ENCODE measurements around the gene DLGAP1.

Gene DLGAP1

DNA sequence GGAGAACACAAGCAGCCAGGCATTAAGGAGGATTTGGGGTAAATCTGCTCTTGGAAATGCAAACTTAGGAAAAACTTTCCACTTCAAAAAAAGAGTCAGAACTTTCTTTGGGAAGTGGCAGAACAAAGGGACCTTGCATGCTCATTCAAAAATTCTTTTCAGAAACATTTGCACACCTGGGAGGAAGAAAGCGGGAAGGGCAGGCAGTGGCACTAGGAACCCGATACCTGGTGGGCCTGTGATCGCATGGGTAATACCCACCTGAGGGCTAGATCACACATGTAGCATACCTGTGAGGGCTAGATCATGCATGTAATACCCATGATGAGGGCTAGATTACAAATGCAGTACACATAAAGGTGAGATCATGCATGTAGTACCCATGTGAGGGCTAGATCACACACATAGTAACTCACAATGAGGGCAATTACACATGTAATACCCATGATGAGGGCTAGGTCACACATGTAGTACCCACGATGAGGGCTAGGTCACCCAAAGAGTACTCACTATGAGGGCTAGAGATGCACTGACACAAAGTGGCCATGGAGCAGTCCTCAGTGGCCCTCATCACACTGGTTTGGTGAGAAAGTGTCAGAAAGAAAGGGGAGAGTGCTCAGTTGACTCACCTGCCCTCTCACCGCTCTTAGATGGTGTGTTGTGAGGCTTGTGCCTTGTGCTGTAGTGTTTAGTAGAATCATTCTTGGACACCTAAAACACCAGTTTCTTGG, 212.5 kb downstream of the DLGAP1 start:
- no peaks in the 10 kb centered on the region for H3K9me2 ChIP-seq (replicated peaks; ENCODE audit: insufficient read depth, low read length)
- H3K36me3 ChIP-seq (ENCODE audit: low read length) = no peaks in the 10 kb centered on the region
- no peaks in the 10 kb centered on the region for H3K79me2 ChIP-seq (ENCODE audit: insufficient read depth, low read length)
- H2AFZ ChIP-seq (ENCODE audit: low read depth, low read length, severe bottlenecking) = no peak overlapping the region
- H3K9ac ChIP-seq (ENCODE audit: low read length) = no peak overlapping the region
- no peak overlapping the region for H3K27ac ChIP-seq (ENCODE audit: low read depth, low read length)
- no peaks in the 10 kb centered on the region for H4K20me1 ChIP-seq (ENCODE audit: low read depth, low read length)
- no peaks in the 10 kb centered on the region for H3K9me3 ChIP-seq (ENCODE audit: insufficient read depth, low read length)
- no peaks in the 10 kb centered on the region for H3F3A ChIP-seq (ENCODE audit: insufficient read depth)
- H3K27me3 ChIP-seq (ENCODE audit: low read length) = no peaks in the 10 kb centered on the region
- no peak for TF ChIP-seq EZH2phosphoT487 (conservative IDR thresholded peaks at IDR 0.05; ENCODE audit: low read length)
- TF ChIP-seq, protein P1, sequence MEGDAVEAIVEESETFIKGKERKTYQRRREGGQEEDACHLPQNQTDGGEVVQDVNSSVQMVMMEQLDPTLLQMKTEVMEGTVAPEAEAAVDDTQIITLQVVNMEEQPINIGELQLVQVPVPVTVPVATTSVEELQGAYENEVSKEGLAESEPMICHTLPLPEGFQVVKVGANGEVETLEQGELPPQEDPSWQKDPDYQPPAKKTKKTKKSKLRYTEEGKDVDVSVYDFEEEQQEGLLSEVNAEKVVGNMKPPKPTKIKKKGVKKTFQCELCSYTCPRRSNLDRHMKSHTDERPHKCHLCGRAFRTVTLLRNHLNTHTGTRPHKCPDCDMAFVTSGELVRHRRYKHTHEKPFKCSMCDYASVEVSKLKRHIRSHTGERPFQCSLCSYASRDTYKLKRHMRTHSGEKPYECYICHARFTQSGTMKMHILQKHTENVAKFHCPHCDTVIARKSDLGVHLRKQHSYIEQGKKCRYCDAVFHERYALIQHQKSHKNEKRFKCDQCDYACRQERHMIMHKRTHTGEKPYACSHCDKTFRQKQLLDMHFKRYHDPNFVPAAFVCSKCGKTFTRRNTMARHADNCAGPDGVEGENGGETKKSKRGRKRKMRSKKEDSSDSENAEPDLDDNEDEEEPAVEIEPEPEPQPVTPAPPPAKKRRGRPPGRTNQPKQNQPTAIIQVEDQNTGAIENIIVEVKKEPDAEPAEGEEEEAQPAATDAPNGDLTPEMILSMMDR (IDR thresholded peaks at IDR 0.05; ENCODE audit: insufficient read depth, low read length, poor library complexity, severe bottlenecking) = no peak
- H3K4me3 ChIP-seq (ENCODE audit: insufficient read depth, low read length, poor library complexity, severe bottlenecking) = no peak overlapping the region
- H3K4me2 ChIP-seq (ENCODE audit: low read depth, low read length, poor library complexity, severe bottlenecking) = no peak overlapping the region

DNA sequence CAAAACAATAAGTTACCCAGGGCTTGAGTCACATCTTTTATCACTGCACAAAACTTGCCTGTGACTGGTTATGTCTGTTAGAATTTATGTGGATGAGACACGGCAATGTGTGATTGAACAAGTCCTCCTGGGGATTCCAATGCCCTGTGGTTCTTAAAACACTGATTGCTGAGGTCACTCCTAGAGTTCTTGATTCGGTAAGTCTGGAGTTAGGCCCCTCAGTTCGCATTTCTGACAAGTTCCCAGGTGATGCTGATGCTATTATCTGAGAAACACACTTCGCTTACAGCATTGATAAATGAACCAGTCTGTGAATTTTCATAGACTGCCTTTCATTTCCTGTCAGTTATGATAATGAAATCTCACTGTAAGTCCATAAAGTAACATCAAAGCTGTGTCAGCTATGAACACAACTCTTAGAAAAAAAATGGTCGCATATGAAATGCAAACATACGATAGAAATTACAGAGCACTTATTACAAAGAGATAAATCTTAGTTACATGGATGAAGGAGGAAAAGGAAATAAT, 214.0 kb downstream of the DLGAP1 start:
- Histone ChIP-seq H3K4me2 (ENCODE audit: low read depth, low read length, poor library complexity, severe bottlenecking) (no peak overlapping the region), H3K9me3 (ENCODE audit: insufficient read depth, low read length) (no peaks in the 10 kb centered on the region), H3K36me3 (ENCODE audit: low read length) (no peaks in the 10 kb centered on the region), H3K79me2 (ENCODE audit: insufficient read depth, low read length) (no peaks in the 10 kb centered on the region), H3K4me3 (ENCODE audit: insufficient read depth, low read length, poor library complexity, severe bottlenecking) (no peak overlapping the region), H3K27ac (ENCODE audit: low read depth, low read length) (no peak overlapping the region), H2AFZ (ENCODE audit: low read depth, low read length, severe bottlenecking) (no peak overlapping the region), H3F3A (ENCODE audit: insufficient read depth) (no peaks in the 10 kb centered on the region), H3K9me2 (replicated peaks; ENCODE audit: insufficient read depth, low read length) (no peaks in the 10 kb centered on the region), H3K27me3 (ENCODE audit: low read length) (no peaks in the 10 kb centered on the region), H4K20me1 (ENCODE audit: low read depth, low read length) (no peaks in the 10 kb centered on the region), H3K9ac (ENCODE audit: low read length) (no peak overlapping the region)
- TF ChIP-seq EZH2phosphoT487 (conservative IDR thresholded peaks at IDR 0.05; ENCODE audit: low read length) = no peak
- TF ChIP-seq, protein P1 (IDR thresholded peaks at IDR 0.05; ENCODE audit: insufficient read depth, low read length, poor library complexity, severe bottlenecking) = no peak

DNA sequence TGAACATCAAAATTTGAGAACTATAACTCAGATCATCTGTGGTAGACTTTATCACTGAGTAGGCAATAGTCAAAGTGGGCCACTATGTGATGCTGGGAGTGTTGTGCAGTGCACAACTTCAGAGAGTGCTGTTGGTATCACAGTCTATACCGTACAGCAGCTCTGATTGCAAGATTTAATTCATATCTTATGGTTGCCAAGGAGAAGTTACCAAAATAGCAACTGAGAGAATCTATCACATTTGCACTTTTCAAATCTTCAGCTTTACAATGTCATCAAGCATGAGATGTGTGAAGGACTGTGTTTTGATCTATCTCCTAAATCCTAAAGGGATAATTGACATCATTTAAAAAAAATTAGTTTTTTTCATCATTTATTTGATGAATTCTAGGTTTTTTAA, 216.1 kb downstream of the DLGAP1 start:
- H3F3A ChIP-seq (ENCODE audit: insufficient read depth) = no peaks in the 10 kb centered on the region
- no peaks in the 10 kb centered on the region for H3K9me2 ChIP-seq (replicated peaks; ENCODE audit: insufficient read depth, low read length)
- no peaks in the 10 kb centered on the region for H4K20me1 ChIP-seq (ENCODE audit: low read depth, low read length)
- no peaks in the 10 kb centered on the region for H3K27me3 ChIP-seq (ENCODE audit: low read length)
- no peak for TF ChIP-seq EZH2phosphoT487 (conservative IDR thresholded peaks at IDR 0.05; ENCODE audit: low read length)
- TF ChIP-seq, protein P1 (IDR thresholded peaks at IDR 0.05; ENCODE audit: insufficient read depth, low read length, poor library complexity, severe bottlenecking) = no peak
- no peaks in the 10 kb centered on the region for H3K36me3 ChIP-seq (ENCODE audit: low read length)
- H2AFZ ChIP-seq (ENCODE audit: low read depth, low read length, severe bottlenecking) = no peak overlapping the region
- no peaks in the 10 kb centered on the region for H3K79me2 ChIP-seq (ENCODE audit: insufficient read depth, low read length)
- no peak overlapping the region for H3K4me3 ChIP-seq (ENCODE audit: insufficient read depth, low read length, poor library complexity, severe bottlenecking)
- H3K27ac ChIP-seq (ENCODE audit: low read depth, low read length) = no peak overlapping the region
- H3K4me2 ChIP-seq (ENCODE audit: low read depth, low read length, poor library complexity, severe bottlenecking) = no peak overlapping the region
- no peak overlapping the region for H3K9ac ChIP-seq (ENCODE audit: low read length)
- no peaks in the 10 kb centered on the region for H3K9me3 ChIP-seq (ENCODE audit: insufficient read depth, low read length)
